Measurements from ENCODE around the gene AQP5.

AQP5 gene

DNA sequence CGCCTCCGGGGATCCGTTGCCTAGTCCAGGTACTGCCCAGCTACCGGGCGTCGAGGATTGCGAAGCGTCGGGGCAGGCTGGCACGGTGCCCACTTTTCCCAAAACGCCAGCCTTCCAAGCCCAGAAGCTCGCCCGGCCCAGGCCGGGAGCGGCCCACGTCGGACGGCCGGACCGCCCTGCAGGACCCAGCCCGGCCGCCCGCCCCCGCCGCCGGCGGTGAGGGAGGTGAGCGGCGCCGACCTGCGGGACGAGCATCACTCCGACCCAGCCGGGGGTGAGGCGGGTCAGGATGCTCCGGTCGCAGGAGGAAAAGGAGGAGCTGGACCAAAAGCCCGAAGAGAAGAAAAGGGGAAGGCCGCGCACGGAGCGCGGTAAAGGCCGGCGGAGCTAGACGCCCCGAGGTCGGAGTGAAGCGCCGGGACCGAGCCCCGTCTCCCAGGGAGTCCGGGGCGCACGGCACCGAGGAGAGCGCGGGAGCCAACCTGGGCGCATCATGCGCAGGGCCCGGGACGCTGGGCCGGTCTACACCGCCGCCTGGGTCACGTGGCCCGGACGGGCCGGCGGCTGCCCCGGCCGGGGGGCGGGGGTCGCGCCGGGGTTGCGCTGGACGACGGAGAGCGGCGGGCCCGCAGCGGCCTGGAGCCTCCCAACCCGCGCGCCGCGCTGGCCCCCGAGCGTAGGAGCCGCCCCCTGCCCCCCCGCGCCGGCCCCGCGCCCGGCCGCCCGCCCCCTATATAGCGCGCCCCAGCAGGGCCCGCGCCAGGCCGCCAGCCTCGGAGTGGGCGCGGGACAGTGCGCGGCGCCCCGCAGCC, at the start of gene AQP5:
TSS of gene AQP5 (plus strand) at position 762 of the 812 bp plus-strand sequence. CDS start 146 bp downstream, outside the sequence.
- DNase-seq, result no peak

DNA sequence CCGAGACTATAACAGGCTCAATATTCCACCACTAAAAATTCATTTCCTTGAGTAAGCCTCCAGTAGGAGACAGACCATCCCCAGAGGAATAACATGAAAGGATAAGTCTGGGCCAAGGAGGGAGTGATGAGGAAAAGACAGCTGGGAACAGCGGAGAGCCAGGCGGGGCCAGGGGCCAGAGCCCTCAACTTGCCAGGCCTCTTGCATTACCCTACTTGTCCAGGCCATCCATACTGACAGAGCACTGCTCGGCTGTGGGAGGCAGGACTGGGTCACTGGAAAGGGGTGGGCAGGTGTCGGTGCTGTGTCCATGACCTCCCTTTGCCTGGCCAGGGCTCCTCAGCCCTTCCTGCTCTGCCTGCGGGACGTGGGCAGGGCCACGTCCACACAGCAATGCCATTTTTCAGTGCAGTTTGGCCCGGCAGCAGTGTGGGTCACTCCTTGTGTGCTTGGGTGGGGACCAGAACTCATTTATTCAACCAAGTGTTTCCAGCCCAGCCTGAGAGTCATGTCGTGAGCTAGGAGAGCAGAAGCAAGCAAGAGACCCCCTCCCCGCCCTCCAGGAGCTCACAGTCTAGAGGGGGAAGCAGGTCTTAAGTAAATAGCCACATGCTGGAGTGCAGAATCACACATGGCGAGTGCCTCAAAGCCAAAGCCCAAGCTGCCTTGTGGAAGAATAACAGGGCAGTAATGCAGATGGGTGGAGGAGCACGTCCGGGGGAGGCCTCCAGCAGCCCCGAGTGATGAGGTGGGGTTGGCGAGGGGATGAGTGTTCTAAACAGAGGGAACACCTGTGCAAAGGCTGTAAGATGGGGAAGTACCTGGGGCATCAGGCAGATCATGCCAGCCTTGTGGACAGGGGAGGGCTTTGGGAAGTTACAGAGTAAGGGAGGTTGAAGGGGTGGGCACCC, 49.1 kb upstream of the AQP5 start:
- DNase-seq, result no peak

GRCh38 chr12:49916129-49916919, 45.3 kb upstream of the AQP5 start:
- DNase-seq, result no peak

- no peak for DNase-seq
These were observed 44.4 kb upstream of the AQP5 start for GRCh38 chr12:49917166-49917787.

DNA sequence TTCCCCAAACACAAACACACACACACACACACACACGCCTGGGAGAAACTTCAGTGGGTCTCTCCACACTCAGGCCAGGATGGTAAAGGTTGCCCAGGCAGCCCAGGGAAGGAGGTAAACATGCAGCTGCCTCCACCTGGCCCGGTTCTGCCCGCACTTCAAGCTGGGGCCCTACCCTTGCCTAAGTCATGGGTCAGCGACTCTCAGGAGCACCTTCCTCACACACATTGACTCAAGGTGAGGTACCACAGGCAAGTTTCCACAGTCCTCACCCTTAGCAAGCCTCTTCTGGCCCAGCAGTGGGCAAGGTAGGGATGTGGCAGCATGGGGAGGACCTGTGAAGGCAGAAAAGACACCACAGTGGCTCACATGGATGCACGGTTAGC, 43.9 kb upstream of the AQP5 start:
- no peak for DNase-seq

GRCh38 chr12:49920241-49920914, 41.3 kb upstream of the AQP5 start:
- no peak for DNase-seq

DNA sequence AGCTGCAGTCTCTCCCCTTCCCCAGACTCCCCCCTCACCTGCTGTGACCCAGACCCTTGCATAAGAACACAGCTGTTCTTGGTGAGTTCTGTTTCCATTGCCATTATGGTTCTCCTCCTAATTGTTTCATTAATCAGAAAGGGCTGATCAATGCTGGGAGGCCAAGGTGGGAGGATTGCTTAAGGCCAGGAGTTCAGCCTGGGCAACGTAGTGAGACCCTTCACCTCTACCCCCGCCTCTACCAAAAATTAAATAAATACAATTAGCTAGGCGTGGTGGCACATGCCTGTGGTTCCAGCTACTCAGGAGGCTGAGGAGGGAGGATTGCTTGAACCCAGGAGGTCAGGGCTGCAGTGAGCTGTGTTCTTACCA, 40.8 kb upstream of the AQP5 start:
- no peak for DNase-seq

DNA sequence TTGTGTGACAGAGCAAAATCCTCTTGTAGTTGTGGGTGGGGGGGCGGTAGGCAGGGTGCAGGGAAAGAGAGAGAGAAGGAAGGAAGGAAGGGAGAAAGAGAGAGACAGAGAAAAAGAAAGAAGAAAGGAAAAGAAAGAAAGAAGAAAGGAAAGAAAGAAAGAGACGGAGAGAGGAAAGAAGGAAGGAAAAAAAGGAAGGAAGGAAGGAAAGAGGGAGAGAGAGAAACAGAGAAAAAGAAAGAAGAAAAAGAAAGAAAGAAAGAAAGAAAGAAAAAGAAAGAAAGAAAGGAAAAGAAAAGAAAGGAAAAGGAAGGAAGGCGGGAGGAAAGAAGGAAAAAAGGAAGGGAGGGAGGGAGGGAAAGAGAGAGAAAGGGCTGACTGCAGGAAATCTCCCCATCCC, 40.4 kb upstream of the AQP5 start:
- no peak for DNase-seq

GRCh38 chr12:49921936-49922335, 39.7 kb upstream of the AQP5 start:
- DNase-seq, result no peak

GRCh38 chr12:49922349-49923034, 39.2 kb upstream of the AQP5 start:
- DNase-seq, result no peak

- DNase-seq, result no peak
These were observed 38.5 kb upstream of the AQP5 start for GRCh38 chr12:49923035-49923644.

DNA sequence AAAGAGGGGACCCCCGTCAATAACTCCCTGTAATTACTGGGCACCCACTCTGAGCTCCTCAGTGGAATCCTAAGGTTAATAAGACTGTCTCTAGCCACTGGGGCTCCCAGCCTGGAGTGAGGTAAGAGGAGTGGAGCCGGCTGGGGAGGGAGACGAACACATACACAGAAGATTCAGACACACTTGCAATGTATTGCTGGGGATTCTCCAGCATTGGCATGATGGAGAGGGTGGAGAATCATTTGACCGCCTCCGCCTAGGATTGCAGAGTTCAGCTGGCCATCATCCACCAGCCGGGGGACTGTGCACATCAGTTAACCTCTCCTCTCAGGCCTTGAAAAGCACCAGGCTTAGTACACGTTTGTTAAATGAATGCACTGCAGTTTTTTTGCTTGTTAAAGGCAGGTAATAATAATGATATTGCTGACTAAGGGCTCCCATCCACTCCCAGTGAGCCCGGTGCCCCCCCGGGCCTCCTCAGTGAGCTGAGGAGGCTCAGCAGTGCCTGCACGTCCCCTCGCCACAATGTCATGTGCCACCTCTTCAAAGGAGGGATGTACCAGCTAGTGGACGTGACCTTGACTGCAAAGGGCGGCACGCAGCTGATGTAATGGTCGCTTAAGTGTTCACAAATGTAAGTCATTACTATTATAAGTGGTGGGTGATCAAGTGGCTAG, 37.7 kb upstream of the AQP5 start:
- DNase-seq, result no peak

DNA sequence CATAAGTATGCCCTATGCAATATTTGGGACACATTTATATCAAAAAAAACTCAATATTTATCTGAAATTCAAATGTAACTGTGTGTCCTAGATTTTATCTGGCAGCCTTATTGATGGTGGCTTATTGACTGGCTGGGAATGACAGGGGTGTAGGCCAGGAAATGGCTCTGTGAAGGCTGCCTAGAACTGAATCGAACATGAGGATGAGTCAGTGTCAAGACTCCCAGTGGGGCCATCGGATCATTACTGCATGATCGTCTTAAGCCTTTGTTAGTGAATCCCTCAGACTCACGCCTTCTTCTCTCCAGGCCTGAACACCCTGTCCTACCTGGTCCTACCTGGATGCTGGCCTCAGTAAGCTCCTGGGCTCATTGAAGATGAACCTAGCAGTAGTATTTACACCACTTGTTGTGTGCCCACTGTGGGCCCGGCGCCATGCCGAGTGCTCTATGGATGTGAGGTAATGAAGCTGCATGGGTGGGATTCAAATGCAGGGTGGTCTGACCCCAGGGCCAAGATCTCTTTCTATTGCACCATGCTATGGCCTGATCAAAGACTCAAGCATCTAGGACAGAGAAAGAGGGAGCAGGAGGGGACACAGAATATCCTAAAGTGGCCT, 36.9 kb upstream of the AQP5 start:
- no peak for DNase-seq

- no peak for DNase-seq
These were observed 36.1 kb upstream of the AQP5 start for GRCh38 chr12:49925433-49926204.

GRCh38 chr12:49928471-49928870, 33.2 kb upstream of the AQP5 start:
- no peak for DNase-seq

- DNase-seq, result no peak
These were observed 32.1 kb upstream of the AQP5 start for GRCh38 chr12:49929581-49929980.

DNA sequence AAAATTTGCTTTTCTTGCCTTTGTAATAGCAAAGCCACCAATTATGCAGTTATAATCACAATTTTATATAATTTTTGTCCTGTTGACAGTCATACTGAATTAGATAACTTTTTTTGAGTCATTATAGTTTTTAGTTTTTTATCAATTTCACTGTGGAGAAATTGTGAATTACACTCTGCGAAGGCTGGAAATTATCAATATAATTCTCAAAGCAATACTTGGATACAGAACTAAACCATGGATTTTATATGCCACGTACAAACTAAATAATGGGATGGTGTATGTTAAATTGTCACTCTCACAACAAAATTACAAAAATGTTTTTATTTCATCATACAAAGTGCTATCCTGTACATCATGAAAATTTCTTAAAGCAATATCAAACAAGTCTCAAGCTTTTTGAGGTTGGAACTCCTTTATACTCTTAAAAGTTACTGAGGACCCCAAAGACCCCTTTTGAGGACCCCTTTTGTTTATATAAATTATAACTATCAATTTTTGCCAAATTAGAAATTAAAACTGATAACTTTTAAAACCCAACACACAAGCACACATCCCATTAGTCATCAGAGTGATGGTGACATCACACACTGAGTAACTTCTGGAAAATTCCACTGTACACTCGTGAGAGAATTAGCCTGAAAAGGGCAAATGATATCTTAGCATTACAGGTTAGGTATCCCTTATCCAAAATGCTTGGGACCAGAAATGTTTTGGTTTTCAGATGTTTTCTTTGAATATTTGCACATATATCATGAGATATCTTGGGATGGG, 31.0 kb upstream of the AQP5 start:
- DNase-seq, result no peak

DNA sequence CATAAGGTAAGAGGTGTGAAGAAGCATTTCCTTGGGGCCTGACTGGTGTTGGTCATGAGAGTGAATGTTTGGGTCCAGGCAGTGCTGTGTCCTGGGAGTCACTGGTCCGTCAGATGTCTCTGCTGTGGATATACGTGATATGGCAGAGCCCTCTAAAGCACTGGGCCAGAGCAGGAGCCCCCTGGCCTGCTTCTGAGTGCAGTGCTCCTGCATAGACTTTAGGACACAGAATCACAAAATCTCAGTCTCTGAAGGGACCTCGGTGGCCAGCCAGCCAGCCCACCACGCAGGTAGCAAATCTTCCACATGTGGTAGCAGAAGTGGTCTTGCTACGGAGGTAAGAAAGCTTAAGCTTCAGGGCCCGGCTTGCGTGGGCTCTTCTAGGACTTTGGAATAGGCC, 29.6 kb upstream of the AQP5 start:
- no peak for DNase-seq
